Measurements from ENCODE around the gene CACNB2.

- TF ChIP-seq, protein P1, sequence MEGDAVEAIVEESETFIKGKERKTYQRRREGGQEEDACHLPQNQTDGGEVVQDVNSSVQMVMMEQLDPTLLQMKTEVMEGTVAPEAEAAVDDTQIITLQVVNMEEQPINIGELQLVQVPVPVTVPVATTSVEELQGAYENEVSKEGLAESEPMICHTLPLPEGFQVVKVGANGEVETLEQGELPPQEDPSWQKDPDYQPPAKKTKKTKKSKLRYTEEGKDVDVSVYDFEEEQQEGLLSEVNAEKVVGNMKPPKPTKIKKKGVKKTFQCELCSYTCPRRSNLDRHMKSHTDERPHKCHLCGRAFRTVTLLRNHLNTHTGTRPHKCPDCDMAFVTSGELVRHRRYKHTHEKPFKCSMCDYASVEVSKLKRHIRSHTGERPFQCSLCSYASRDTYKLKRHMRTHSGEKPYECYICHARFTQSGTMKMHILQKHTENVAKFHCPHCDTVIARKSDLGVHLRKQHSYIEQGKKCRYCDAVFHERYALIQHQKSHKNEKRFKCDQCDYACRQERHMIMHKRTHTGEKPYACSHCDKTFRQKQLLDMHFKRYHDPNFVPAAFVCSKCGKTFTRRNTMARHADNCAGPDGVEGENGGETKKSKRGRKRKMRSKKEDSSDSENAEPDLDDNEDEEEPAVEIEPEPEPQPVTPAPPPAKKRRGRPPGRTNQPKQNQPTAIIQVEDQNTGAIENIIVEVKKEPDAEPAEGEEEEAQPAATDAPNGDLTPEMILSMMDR (IDR thresholded peaks at IDR 0.05; ENCODE audit: insufficient read depth, low read length), result no peak
- TF ChIP-seq, protein P2, sequence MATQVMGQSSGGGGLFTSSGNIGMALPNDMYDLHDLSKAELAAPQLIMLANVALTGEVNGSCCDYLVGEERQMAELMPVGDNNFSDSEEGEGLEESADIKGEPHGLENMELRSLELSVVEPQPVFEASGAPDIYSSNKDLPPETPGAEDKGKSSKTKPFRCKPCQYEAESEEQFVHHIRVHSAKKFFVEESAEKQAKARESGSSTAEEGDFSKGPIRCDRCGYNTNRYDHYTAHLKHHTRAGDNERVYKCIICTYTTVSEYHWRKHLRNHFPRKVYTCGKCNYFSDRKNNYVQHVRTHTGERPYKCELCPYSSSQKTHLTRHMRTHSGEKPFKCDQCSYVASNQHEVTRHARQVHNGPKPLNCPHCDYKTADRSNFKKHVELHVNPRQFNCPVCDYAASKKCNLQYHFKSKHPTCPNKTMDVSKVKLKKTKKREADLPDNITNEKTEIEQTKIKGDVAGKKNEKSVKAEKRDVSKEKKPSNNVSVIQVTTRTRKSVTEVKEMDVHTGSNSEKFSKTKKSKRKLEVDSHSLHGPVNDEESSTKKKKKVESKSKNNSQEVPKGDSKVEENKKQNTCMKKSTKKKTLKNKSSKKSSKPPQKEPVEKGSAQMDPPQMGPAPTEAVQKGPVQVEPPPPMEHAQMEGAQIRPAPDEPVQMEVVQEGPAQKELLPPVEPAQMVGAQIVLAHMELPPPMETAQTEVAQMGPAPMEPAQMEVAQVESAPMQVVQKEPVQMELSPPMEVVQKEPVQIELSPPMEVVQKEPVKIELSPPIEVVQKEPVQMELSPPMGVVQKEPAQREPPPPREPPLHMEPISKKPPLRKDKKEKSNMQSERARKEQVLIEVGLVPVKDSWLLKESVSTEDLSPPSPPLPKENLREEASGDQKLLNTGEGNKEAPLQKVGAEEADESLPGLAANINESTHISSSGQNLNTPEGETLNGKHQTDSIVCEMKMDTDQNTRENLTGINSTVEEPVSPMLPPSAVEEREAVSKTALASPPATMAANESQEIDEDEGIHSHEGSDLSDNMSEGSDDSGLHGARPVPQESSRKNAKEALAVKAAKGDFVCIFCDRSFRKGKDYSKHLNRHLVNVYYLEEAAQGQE (IDR thresholded peaks at IDR 0.05; ENCODE audit: insufficient replicate concordance, low read depth), result no peak
- TF ChIP-seq GABPA (IDR thresholded peaks at IDR 0.05; ENCODE audit: low read depth) (no peak), POLR2AphosphoS5 (IDR thresholded peaks at IDR 0.05; ENCODE audit: low read depth) (no peak), SPI1 (IDR thresholded peaks at IDR 0.05; ENCODE audit: borderline replicate concordance, low read depth) (no peak)
Observed at GRCh38 chr10:18369859-18370473, 229.7 kb downstream of the CACNB2 start.

Measured in HL-60 (cell line).